Psoas muscle (tissue), 8 donors: Measurements from ENCODE around the gene MT1F. TPM values are rescaled to one million over a fixed set of nuclear protein-coding genes. Genes with fewer than 3 reads are reported as not detected.
"Not testable (repeated sequence)": the region's sequence is repeated elsewhere in the genome, so short reads cannot be mapped to it uniquely, and the experiment has no call there.

Source experiments
- ATAC-seq, 4 donors: fragments of 200-7000 bp; cut with Tn5 transposase; one replicate each; pipeline ENCODE4 v1.9.1; 2020; ENCODE audit warnings: moderate library complexity in 3 of 4, mild to moderate bottlenecking in 2 of 4
- DNase-seq, 2 donors: peaks; one replicate each; pipeline ENCODE4 v3.0.0-alpha.2; 2020
- H3K27ac ChIP-seq: fragments of 200-600 bp; one replicate; pipeline ENCODE4 v1.8.0; 2022
- H3K27me3 ChIP-seq, 3 donors: fragments of 200-600 bp in 1 of 3; one replicate each; pipeline versions ENCODE4 v1.6.1 to v1.8.0; 2013 to 2022; ENCODE audit warnings: low read length in 2 of 3, mild to moderate bottlenecking in 2 of 3, moderate library complexity in 1 of 3; ENCODE audit not compliant: insufficient read depth in 3 of 3
- H3K36me3 ChIP-seq, 2 donors: fragments of 200-600 bp in 1 of 2; one replicate each; pipeline versions ENCODE4 v1.6.1 to v1.8.0; 2013 to 2022; ENCODE audit warnings: low read depth in 1 of 2, mild to moderate bottlenecking in 1 of 2, moderate library complexity in 1 of 2; ENCODE audit not compliant: insufficient read depth in 1 of 2
- H3K4me1 ChIP-seq: fragments of 200-600 bp; one replicate; pipeline ENCODE4 v1.8.0; 2022
- H3K4me3 ChIP-seq: fragments of 200-600 bp; one replicate; pipeline ENCODE4 v1.8.0; 2022; ENCODE audit warnings: mild to moderate bottlenecking
- H3K9me3 ChIP-seq: fragments of 200-600 bp; one replicate; pipeline ENCODE4 v1.8.0; 2022
- CTCF ChIP-seq: fragments of 200-600 bp; IDR thresholded peaks from one replicate; pipeline ENCODE4 v1.8.0; 2022; ENCODE audit warnings: antibody characterized with exemption
- WGBS, 3 donors: extraction: QIAGEN DNeasy Blood & Tissue Kit; methylation state at CpG; one replicate each; pipeline versions ENCODE4 v1.1.6 to v1.1.7; 2013; 5-methylcytosine and 5-hydroxymethylcytosine counted together
- intact Hi-C, 2 donors: fragments of 100-400 bp; cut with DNase I; formaldehyde crosslinking; loops; one replicate each; pipeline versions ENCODE4 v1.11.0 to v1.14.2; 2022
- polyA plus RNA-seq, 3 donors: library from polyadenylated mRNA; stranded (reverse); fragments of 200-250 nt; gene quantifications; one replicate each; pipeline ENCODE4 v1.2.3, GENCODE V29; 2013
- total RNA-seq, 4 donors: library from RNA; stranded (reverse); fragmentation: NEBNext Ultra II Directional in 2 of 4; extraction: Animal tissue kit (Norgen Biotek cat#: 25700) in 2 of 4; gene quantifications; one replicate each; pipeline versions ENCODE4 v1.2.1 to v1.2.4, GENCODE V29; 2021 to 2023
- donor health status: healthy with polysubstance abuse.
- donor health status: DM: no; HTN: no; CAD: no; lungs with moderate emphysema.
- donor health status: Bipolar disorder and iron deficiency.
- donor health status: healthy.
- donor health status: DM: yes; HTN: yes; CAD: no.
- donor health status: DM: no; HTN: no; CAD: no.
- donor health status: DM: no; HTN: no; CAD: no.
- donor health status: DM: yes; HTN: yes; CAD: no.

MT1F gene
- total and polyA plus RNA-seq, 7 donors: 0.73 to 3.2 (median 1.2) TPM; not detected in 1

DNA sequence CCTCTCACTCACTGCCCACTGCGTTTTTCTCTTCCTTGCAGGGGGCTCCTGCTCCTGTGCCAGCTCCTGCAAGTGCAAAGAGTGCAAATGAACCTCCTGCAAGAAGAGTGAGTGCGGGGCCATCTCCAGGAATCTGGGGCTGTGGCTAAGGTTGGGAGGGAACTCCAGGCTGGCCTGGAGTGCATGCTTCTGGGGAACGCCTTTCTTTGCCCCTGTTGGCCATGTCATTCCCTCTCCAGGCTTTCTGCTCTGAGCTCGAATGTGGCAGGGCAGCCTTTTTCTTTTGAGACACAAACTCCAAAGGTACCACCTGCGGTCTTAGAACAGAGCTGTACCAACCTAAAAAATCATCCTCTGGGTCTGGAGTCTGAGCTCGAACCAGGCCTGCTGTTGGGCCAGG lies 39.6 kb upstream of the MT1F start:
- 79 to 93% (median 83%) methylated on average over 6 of the region's 6 CpGs for WGBS, 3 donors
- Histone ChIP-seq H3K4me1 (peaks cover 7% of the 10 kb centered on the region), H3K27ac (no peak overlapping the region), H3K27me3 (no peaks in the 10 kb centered on the region), H3K36me3 (no peaks in the 10 kb centered on the region), H3K9me3 (no peaks in the 10 kb centered on the region), H3K4me3 (peak overlapping the region; percentile 64)
- DNase-seq (no peak), ATAC-seq (no peak)
- no peak for TF ChIP-seq CTCF
- intact Hi-C loops: no loop called here

DNA sequence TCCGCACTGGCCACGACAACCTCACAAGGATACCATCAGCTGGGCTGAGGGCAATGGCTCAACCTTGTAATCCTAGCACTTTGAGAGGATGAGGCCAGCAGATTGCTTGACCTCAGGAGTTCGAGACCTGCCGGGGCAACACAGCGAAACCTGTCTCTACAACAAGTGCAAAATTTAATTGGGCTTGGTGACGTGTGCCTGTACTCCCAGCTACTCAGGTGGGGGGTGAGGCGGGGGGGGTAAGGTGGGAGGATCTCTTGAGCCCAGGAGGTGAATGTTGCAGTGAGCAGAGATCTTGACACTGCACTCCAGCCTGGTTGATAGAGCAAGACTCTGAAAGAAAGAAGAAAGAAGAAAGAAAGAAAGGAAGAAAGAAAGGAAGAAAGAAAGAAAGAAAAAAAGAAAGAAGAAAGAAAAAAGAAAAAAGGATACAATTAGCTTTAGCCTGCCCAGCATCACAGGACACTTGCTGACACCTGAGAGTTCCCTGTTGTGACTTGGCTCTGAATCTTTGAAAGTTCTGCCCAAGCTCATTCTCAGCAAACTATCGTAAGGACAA lies 37.3 kb upstream of the MT1F start:
- ATAC-seq (no peak), DNase-seq (no peak)
- no peak for TF ChIP-seq CTCF
- H3K9me3 ChIP-seq: no peaks in the 10 kb centered on the region
- H3K4me1 ChIP-seq: peaks cover 11% of the 10 kb centered on the region
- H3K27me3 ChIP-seq: no peaks in the 10 kb centered on the region
- H3K36me3 ChIP-seq: no peaks in the 10 kb centered on the region
- intact Hi-C loops: no loop called here
- no peak overlapping the region for H3K4me3 ChIP-seq
- H3K27ac ChIP-seq: no peak overlapping the region
- 47 to 92% (median 50%) methylated on average over 8 of the region's 8 CpGs for WGBS, 3 donors

GRCh38 chr16:56621665-56622445 lies 35.9 kb upstream of the MT1F start:
- H3K27ac ChIP-seq: not testable (repeated sequence)

GRCh38 chr16:56623184-56623583 lies 34.6 kb upstream of the MT1F start:
- H3K4me3 ChIP-seq, H3K9me3 ChIP-seq, H3K27me3 ChIP-seq, DNase-seq, H3K27ac ChIP-seq, intact Hi-C loops, ATAC-seq, H3K36me3 ChIP-seq: not testable (repeated sequence)
- WGBS, 3 donors: 90 to 95% (median 91%) methylated on average over 5 of the region's 5 CpGs
- H3K4me1 ChIP-seq: peaks cover 21% of the 10 kb centered on the region

More at GRCh38 chr16:56621665-56622445, 35.9 kb upstream of the MT1F start:
- H3K9me3 ChIP-seq, H3K27me3 ChIP-seq, intact Hi-C loops, H3K36me3 ChIP-seq, H3K4me3 ChIP-seq, ATAC-seq, DNase-seq: not testable (repeated sequence)
- peaks cover 24% of the 10 kb centered on the region for H3K4me1 ChIP-seq
- 83 to 90% (median 89%) methylated on average over 4 of the region's 4 CpGs for WGBS, 3 donors

DNA sequence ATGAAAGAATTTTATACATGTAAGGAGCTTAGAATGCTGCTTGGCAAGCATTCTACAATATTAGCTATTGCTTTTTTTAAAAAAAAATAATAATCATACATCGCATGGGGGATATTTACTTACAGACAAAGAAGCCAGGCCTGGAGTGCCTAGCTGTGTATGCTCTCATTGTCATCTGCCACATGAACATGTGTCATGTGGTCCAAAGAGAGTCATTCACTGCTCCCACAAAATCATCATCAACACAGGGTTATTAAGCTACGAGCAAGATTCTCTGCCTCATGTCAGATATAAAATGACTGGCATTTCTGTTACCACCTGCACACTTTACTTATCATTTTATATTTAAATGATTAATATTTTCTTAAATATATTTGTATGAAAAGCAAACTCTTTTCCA lies 34.1 kb upstream of the MT1F start:
- intact Hi-C loops: no loop called here
- peaks cover 23% of the 10 kb centered on the region for H3K4me1 ChIP-seq
- 92 to 94% (median 93%) methylated on average over 2 of the region's 2 CpGs for WGBS, 3 donors
- H3K4me3 ChIP-seq: no peak overlapping the region
- TF ChIP-seq CTCF: no peak
- no peak for ATAC-seq
- H3K27me3 ChIP-seq: no peaks in the 10 kb centered on the region
- no peaks in the 10 kb centered on the region for H3K36me3 ChIP-seq
- H3K27ac ChIP-seq: no peak overlapping the region
- no peak for DNase-seq
- H3K9me3 ChIP-seq: no peaks in the 10 kb centered on the region
